ENCODE measurements around the gene DMBX1.

Gene DMBX1

DNA sequence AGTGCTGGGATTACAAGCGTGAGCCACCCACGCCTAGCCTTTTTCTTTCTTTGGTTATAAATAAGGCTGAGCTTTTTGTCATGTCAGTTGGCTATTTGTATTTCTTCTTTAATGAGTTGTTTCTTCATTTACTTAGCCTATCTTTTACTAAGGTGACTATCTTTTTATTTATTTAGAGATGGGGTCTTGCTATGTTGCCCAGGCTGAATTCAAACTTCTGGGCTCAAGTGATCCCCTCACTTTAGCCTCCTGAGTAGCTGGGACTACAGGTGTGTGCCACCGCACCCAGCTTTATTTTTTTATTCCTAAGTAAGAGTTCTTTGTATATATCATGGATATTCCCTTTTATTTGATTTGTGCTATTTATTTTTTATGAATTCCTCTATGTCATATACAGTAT, 11.9 kb downstream of the DMBX1 start:
- Histone ChIP-seq H3K9me3 (ENCODE audit: insufficient read depth, low read length, severe bottlenecking) (no peaks in the 10 kb centered on the region), H3K36me3 (ENCODE audit: insufficient read depth, low read length) (no peaks in the 10 kb centered on the region), H3K4me2 (ENCODE audit: insufficient read depth, low read length) (no peak overlapping the region), H3K79me2 (ENCODE audit: insufficient read depth, low read length) (no peaks in the 10 kb centered on the region), H3K27ac (ENCODE audit: low read length) (no peak overlapping the region), H3K9ac (ENCODE audit: low read depth, low read length) (no peak overlapping the region), H3K4me3 (ENCODE audit: low read depth in 1 of 2, low read length in 2 of 2) (no peak overlapping the region), H3K4me1 (ENCODE audit: insufficient read depth, low read length) (no peaks in the 10 kb centered on the region), H3K27me3 (ENCODE audit: insufficient read depth, low read length, poor library complexity) (peaks cover 3% of the 10 kb centered on the region), H4K20me1 (ENCODE audit: insufficient read depth, low read length) (no peaks in the 10 kb centered on the region), H2AFZ (ENCODE audit: low read depth, low read length) (no peak overlapping the region)
- TF ChIP-seq EZH2 (IDR thresholded peaks at IDR 0.05; ENCODE audit: borderline replicate concordance, low read depth, low read length, severe bottlenecking) (no peak), CTCF (IDR thresholded peaks at IDR 0.05; ENCODE audit: borderline replicate concordance, extremely low read depth, low read length, poor library complexity, severe bottlenecking) (no peak)
- no peak for ATAC-seq (ENCODE audit: insufficient read depth, low read depth)
- DNase-seq, result no peak

DNA sequence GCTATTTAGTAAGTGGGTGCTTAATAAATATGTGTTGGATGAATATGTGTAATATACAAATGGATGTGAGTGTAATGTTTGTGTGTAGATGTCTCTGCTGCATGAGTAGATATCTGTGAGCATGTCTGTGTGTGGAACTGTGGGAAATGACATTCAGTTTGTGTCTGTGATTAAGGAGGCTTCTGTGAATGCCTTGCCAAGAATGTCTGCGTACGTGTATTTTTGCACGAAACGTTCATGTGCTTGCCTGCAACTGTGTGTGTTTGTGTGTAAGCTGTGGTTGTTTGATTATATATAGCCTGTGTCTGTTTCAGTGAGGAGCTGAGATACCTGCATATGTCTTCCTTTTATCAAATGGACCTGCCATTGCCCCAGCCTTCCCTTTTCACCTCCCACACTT, 13.8 kb downstream of the DMBX1 start:
- no peaks in the 10 kb centered on the region for H4K20me1 ChIP-seq (ENCODE audit: insufficient read depth, low read length)

DNA sequence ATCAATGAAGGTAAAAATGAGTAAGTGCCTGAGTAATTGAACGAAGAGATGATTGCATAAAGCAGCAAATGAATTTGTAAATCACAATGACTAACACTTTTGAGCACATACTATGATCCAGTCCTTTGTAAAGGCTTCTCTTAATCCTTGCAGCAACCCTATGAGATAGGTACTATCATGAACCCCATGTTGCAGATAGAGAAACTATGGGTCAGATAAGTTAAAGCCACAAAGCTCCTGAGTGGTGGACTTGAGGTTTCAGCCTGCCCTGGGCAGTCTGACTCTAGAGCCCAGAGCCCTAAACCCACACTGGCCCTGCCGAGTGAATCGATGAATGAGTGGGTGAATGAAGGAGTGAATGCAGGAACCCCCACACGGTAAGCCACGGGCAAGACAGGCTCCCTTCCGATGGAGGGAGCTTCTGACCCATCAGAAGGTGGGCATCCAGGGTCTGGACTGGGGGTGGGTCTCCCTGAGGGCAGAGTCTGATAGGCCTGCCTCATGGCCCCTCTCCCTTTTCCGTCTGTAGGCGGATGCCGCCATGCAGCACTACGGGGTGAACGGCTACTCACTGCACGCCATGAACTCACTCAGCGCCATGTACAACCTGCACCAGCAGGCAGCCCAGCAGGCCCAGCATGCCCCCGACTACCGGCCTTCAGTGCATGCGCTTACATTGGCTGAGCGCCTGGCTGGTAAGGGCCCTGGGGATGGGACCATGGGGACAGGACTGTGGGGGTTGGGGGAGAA, 17.0 kb downstream of the DMBX1 start:
- Histone ChIP-seq H3K36me3 (ENCODE audit: insufficient read depth, low read length) (no peaks in the 10 kb centered on the region), H3K79me2 (ENCODE audit: insufficient read depth, low read length) (no peaks in the 10 kb centered on the region), H4K20me1 (ENCODE audit: insufficient read depth, low read length) (no peaks in the 10 kb centered on the region; the same call in 1 of the 2 replicates), H3K27me3 (ENCODE audit: insufficient read depth, low read length, poor library complexity) (peaks cover 3% of the 10 kb centered on the region), H3K4me2 (ENCODE audit: insufficient read depth, low read length) (no peak overlapping the region), H3K4me1 (ENCODE audit: insufficient read depth, low read length) (no peaks in the 10 kb centered on the region), H3K9me3 (ENCODE audit: insufficient read depth, low read length, severe bottlenecking) (no peaks in the 10 kb centered on the region), H3K9ac (ENCODE audit: low read depth, low read length) (no peak overlapping the region), H3K4me3 (ENCODE audit: low read depth in 1 of 2, low read length in 2 of 2) (no peak overlapping the region), H3K27ac (ENCODE audit: low read length) (no peak overlapping the region), H2AFZ (ENCODE audit: low read depth, low read length) (no peak overlapping the region)
- TF ChIP-seq CTCF (IDR thresholded peaks at IDR 0.05; ENCODE audit: borderline replicate concordance, extremely low read depth, low read length, poor library complexity, severe bottlenecking) (no peak), EZH2 (IDR thresholded peaks at IDR 0.05; ENCODE audit: borderline replicate concordance, low read depth, low read length, severe bottlenecking) (no peak)
- DNase-seq, result no peak
- ATAC-seq (ENCODE audit: insufficient read depth, low read depth), result no peak

More for the DNA sequence above, 13.8 kb downstream of the DMBX1 start:
- no peaks in the 10 kb centered on the region for H3K9me3 ChIP-seq (ENCODE audit: insufficient read depth, low read length, severe bottlenecking)
- H3K4me3 ChIP-seq (ENCODE audit: low read depth in 1 of 2, low read length in 2 of 2), result no peak overlapping the region
- peaks cover 3% of the 10 kb centered on the region for H3K27me3 ChIP-seq (ENCODE audit: insufficient read depth, low read length, poor library complexity)
- H3K9ac ChIP-seq (ENCODE audit: low read depth, low read length), result no peak overlapping the region
- H3K79me2 ChIP-seq (ENCODE audit: insufficient read depth, low read length), result no peaks in the 10 kb centered on the region
- H2AFZ ChIP-seq (ENCODE audit: low read depth, low read length), result no peak overlapping the region
- no peak overlapping the region for H3K27ac ChIP-seq (ENCODE audit: low read length)
- no peak for ATAC-seq (ENCODE audit: insufficient read depth, low read depth)
- no peaks in the 10 kb centered on the region for H3K4me1 ChIP-seq (ENCODE audit: insufficient read depth, low read length)
- TF ChIP-seq CTCF (IDR thresholded peaks at IDR 0.05; ENCODE audit: borderline replicate concordance, extremely low read depth, low read length, poor library complexity, severe bottlenecking) (no peak), EZH2 (IDR thresholded peaks at IDR 0.05; ENCODE audit: borderline replicate concordance, low read depth, low read length, severe bottlenecking) (no peak)
- H3K4me2 ChIP-seq (ENCODE audit: insufficient read depth, low read length), result no peak overlapping the region
- no peak for DNase-seq
- no peaks in the 10 kb centered on the region for H3K36me3 ChIP-seq (ENCODE audit: insufficient read depth, low read length)
